Measurements from ENCODE around the gene PARD3B. TPM values are rescaled to one million over a fixed set of nuclear protein-coding genes. Genes with fewer than 3 reads are reported as not detected.

The PARD3B gene
- total RNA-seq, 1 experiment from 2014 or later: 3.6 TPM

DNA sequence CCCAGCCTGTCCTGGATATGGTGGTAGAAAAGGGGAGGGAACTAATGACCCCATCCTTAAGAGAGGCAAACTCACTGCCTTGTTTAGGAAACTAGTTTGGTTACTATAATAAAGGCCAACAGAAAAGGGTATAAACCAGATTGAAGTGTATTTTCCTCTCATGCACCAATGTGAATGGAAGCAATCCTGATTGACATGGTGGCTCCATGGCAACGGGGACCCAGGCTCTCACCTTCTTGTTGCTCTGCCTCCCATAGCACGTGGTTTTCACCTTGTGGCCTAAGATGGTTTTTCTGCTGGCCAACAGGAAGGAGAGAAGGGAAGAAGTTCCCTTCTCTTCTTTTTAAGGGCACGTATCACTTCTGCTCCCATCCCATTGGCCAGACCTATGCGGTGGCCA lies 1069.7 kb downstream of the PARD3B start:
- Histone ChIP-seq H3K27me3 (ENCODE audit: control insufficient read depth, insufficient read depth, low read length) (peaks cover 2% of the 10 kb centered on the region; the same call in 1 of the 2 replicates), H3K4me1 (ENCODE audit: control insufficient read depth, insufficient read depth, low read length) (no peaks in the 10 kb centered on the region), H3K9me3 (ENCODE audit: control insufficient read depth, insufficient read depth, low read depth, low read length) (no peaks in the 10 kb centered on the region), H3K4me3 (ENCODE audit: low read depth in 2 of 2, low read length in 2 of 2) (no peak overlapping the region), H3K27ac (ENCODE audit: low read length) (no peak overlapping the region), H3K36me3 (ENCODE audit: control insufficient read depth, insufficient read depth, low read length) (no peaks in the 10 kb centered on the region)
- TF ChIP-seq, protein P1, sequence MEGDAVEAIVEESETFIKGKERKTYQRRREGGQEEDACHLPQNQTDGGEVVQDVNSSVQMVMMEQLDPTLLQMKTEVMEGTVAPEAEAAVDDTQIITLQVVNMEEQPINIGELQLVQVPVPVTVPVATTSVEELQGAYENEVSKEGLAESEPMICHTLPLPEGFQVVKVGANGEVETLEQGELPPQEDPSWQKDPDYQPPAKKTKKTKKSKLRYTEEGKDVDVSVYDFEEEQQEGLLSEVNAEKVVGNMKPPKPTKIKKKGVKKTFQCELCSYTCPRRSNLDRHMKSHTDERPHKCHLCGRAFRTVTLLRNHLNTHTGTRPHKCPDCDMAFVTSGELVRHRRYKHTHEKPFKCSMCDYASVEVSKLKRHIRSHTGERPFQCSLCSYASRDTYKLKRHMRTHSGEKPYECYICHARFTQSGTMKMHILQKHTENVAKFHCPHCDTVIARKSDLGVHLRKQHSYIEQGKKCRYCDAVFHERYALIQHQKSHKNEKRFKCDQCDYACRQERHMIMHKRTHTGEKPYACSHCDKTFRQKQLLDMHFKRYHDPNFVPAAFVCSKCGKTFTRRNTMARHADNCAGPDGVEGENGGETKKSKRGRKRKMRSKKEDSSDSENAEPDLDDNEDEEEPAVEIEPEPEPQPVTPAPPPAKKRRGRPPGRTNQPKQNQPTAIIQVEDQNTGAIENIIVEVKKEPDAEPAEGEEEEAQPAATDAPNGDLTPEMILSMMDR (IDR thresholded peaks at IDR 0.05): no peak
- no peak for TF ChIP-seq TCF7L2 (IDR thresholded peaks at IDR 0.05; ENCODE audit: low read depth, low read length)
- TF ChIP-seq SIN3A (IDR thresholded peaks at IDR 0.05; ENCODE audit: borderline replicate concordance, insufficient read depth, low read depth, low read length): no peak
- no peak for TF ChIP-seq POLR2AphosphoS5 (IDR thresholded peaks at IDR 0.05; ENCODE audit: low read depth, low read length)
- TF ChIP-seq, protein P2, sequence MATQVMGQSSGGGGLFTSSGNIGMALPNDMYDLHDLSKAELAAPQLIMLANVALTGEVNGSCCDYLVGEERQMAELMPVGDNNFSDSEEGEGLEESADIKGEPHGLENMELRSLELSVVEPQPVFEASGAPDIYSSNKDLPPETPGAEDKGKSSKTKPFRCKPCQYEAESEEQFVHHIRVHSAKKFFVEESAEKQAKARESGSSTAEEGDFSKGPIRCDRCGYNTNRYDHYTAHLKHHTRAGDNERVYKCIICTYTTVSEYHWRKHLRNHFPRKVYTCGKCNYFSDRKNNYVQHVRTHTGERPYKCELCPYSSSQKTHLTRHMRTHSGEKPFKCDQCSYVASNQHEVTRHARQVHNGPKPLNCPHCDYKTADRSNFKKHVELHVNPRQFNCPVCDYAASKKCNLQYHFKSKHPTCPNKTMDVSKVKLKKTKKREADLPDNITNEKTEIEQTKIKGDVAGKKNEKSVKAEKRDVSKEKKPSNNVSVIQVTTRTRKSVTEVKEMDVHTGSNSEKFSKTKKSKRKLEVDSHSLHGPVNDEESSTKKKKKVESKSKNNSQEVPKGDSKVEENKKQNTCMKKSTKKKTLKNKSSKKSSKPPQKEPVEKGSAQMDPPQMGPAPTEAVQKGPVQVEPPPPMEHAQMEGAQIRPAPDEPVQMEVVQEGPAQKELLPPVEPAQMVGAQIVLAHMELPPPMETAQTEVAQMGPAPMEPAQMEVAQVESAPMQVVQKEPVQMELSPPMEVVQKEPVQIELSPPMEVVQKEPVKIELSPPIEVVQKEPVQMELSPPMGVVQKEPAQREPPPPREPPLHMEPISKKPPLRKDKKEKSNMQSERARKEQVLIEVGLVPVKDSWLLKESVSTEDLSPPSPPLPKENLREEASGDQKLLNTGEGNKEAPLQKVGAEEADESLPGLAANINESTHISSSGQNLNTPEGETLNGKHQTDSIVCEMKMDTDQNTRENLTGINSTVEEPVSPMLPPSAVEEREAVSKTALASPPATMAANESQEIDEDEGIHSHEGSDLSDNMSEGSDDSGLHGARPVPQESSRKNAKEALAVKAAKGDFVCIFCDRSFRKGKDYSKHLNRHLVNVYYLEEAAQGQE (IDR thresholded peaks at IDR 0.05; ENCODE audit: insufficient read depth in 1 of 2, low read depth in 2 of 2, low read length in 1 of 2): no peak
- ChIA-PET POLR2A (no interaction called here), CTCF (no interaction called here)
- no TSS peak for BruUV-seq (replicated peaks)
- intact Hi-C loops (cut with micrococcal nuclease; ENCODE audit: unreplicated experiment) (no loop called here), in situ Hi-C loops (cut with HindIII; ENCODE audit: low pct_unique_long_range_greater_than_20kb, low sequenced_read_pairs) (no loop called here)
- ATAC-seq (no peak), DNase-seq (ENCODE audit: low read depth, low spot score) (no peak)

DNA sequence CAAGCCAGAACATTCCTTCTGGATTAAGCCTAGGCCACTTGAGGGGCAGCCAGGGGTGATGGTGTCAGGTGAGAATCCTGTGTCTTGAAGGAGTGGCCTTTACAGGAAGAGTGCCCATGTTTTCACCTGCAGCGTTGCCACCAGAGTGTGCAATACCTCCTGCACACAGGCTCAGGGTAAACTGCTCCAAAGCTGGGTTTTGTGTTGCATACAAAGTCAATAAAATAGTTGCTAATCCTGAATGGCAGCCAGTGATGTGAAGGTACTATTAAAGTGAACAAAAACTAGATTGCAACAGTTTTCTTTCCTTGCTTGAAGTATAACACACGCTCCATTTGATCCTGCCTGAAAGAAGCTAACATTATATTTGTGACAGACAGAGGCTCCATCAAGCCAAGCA lies 1072.6 kb downstream of the PARD3B start:
- ATAC-seq (no peak), DNase-seq (ENCODE audit: low read depth, low spot score) (no peak)
- no peaks in the 10 kb centered on the region for H3K9me3 ChIP-seq (ENCODE audit: control insufficient read depth, insufficient read depth, low read depth, low read length)
- intact Hi-C loops (cut with micrococcal nuclease; ENCODE audit: unreplicated experiment): no loop called here
- TF ChIP-seq, protein P1 (IDR thresholded peaks at IDR 0.05): no peak
- TF ChIP-seq TCF7L2 (IDR thresholded peaks at IDR 0.05; ENCODE audit: low read depth, low read length) (no peak), POLR2AphosphoS5 (IDR thresholded peaks at IDR 0.05; ENCODE audit: low read depth, low read length) (no peak), SIN3A (IDR thresholded peaks at IDR 0.05; ENCODE audit: borderline replicate concordance, insufficient read depth, low read depth, low read length) (no peak)
- TF ChIP-seq, protein P2 (IDR thresholded peaks at IDR 0.05; ENCODE audit: insufficient read depth in 1 of 2, low read depth in 2 of 2, low read length in 1 of 2): no peak
- BruUV-seq (replicated peaks): no TSS peak
- H3K4me1 ChIP-seq (ENCODE audit: control insufficient read depth, insufficient read depth, low read length): no peaks in the 10 kb centered on the region
- POLR2A ChIA-PET: no interaction called here
- no peaks in the 10 kb centered on the region for H3K36me3 ChIP-seq (ENCODE audit: control insufficient read depth, insufficient read depth, low read length)
- H3K27ac ChIP-seq (ENCODE audit: low read length): no peak overlapping the region
- no peak overlapping the region for H3K4me3 ChIP-seq (ENCODE audit: low read depth in 2 of 2, low read length in 2 of 2)
- in situ Hi-C loops (cut with HindIII; ENCODE audit: low pct_unique_long_range_greater_than_20kb, low sequenced_read_pairs): no loop called here
- CTCF ChIA-PET: no interaction called here
- no peaks in the 10 kb centered on the region for H3K27me3 ChIP-seq (ENCODE audit: control insufficient read depth, insufficient read depth, low read length)

All from Panc1 (cell line).